ENCODE data around the gene CD59.

DNA sequence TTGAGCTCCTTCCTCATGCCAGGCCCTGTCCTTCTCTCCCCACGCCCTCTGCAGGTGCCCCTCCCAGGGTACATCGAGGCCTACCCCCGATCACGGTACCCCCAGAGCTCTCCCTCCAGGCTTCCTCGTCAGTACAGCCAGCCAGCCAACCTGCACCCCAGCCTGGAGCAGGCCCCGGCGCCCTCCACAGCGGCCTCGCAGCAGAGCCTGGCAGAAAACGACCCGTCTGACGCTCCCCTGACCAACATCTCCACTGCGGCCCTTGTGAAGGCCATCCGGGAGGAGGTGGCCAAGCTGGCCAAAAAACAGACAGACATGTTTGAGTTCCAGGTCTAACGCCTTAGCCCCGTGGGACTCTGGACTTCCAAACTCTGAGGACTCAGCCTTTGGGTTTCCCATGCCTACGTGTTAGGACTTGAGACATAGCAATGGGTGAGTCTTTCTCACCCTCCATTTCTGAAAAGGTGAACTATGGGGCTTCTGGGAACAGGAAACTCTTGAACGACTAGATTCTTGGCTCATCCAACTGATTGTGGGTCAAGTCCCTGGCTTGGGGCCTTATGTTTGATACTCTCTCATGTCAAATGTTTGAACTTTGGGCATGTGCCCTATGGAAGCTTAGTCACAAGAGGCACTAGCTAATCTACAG lies 68.3 kb downstream of the CD59 start:
- TF ChIP-seq REST (IDR thresholded peaks at IDR 0.05; ENCODE audit: insufficient replicate concordance, low read depth) = no peak
- TF ChIP-seq, protein P1, sequence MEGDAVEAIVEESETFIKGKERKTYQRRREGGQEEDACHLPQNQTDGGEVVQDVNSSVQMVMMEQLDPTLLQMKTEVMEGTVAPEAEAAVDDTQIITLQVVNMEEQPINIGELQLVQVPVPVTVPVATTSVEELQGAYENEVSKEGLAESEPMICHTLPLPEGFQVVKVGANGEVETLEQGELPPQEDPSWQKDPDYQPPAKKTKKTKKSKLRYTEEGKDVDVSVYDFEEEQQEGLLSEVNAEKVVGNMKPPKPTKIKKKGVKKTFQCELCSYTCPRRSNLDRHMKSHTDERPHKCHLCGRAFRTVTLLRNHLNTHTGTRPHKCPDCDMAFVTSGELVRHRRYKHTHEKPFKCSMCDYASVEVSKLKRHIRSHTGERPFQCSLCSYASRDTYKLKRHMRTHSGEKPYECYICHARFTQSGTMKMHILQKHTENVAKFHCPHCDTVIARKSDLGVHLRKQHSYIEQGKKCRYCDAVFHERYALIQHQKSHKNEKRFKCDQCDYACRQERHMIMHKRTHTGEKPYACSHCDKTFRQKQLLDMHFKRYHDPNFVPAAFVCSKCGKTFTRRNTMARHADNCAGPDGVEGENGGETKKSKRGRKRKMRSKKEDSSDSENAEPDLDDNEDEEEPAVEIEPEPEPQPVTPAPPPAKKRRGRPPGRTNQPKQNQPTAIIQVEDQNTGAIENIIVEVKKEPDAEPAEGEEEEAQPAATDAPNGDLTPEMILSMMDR (IDR thresholded peaks at IDR 0.05; ENCODE audit: insufficient read depth, low read length) = no peak
- no peak for TF ChIP-seq POLR2AphosphoS5 (IDR thresholded peaks at IDR 0.05; ENCODE audit: low read depth)
